Inflammatory macrophage treated with lipopolysaccharide for 1 hour (primary cell): ENCODE measurements around the gene RAB21.
"Not testable (repeated sequence)": the region's sequence is repeated elsewhere in the genome, so short reads cannot be mapped to it uniquely, and the experiment has no call there.

Experiments
- DNase-seq, 2 donors: peaks; one replicate each; pipeline ENCODE4 v3.0.0-alpha.2; 2020 to 2022

Gene RAB21

GRCh38 chr12:71799106-71799505, 44.4 kb downstream of the RAB21 start:
- DNase-seq: no peak

- DNase-seq: no peak
Measured at GRCh38 chr12:71800177-71800576, 45.5 kb downstream of the RAB21 start.

GRCh38 chr12:71804505-71804904, 49.8 kb downstream of the RAB21 start:
- DNase-seq: no peak

- DNase-seq: no peak
Measured at GRCh38 chr12:71810921-71811320, 56.3 kb downstream of the RAB21 start.

- not testable (repeated sequence) for DNase-seq
Measured at GRCh38 chr12:71815242-71815641, 60.6 kb downstream of the RAB21 start.

GRCh38 chr12:71822088-71822487, 67.4 kb downstream of the RAB21 start:
- not testable (repeated sequence) for DNase-seq

GRCh38 chr12:71828813-71829212, 74.2 kb downstream of the RAB21 start:
- DNase-seq: no peak

- no peak for DNase-seq
Measured at GRCh38 chr12:71837356-71837755, 82.7 kb downstream of the RAB21 start.

GRCh38 chr12:71838231-71838630, 83.6 kb downstream of the RAB21 start:
- no peak for DNase-seq

- no peak for DNase-seq
Measured at GRCh38 chr12:71838676-71839075, 84.0 kb downstream of the RAB21 start.

- DNase-seq: peak; percentile 43 to 78
Measured at GRCh38 chr12:71840231-71840847, 85.7 kb downstream of the RAB21 start.

- peak; percentile 23 to 54 for DNase-seq
Measured at GRCh38 chr12:71846322-71846940, 91.8 kb downstream of the RAB21 start.

- no peak for DNase-seq
Measured at GRCh38 chr12:71848212-71848611, 93.5 kb downstream of the RAB21 start.

GRCh38 chr12:71849109-71849851, 94.6 kb downstream of the RAB21 start:
- no peak for DNase-seq
